Ureter (tissue), 1 donor: ENCODE results near the gene GADD45G. TPM values are rescaled to one million over a fixed set of nuclear protein-coding genes. Genes with fewer than 3 reads are reported as not detected.
A peak's percentile ranks its signal among the peaks of the same experiment; 100 is the strongest.

Experiments used
- DNase-seq: peaks from one replicate; pipeline ENCODE4 v3.0.0-alpha.2; 2020; ENCODE audit warnings: low spot score
- total RNA-seq: library from RNA; stranded (reverse); gene quantifications from one replicate; pipeline ENCODE4 v1.2.4, GENCODE V29; 2023
- donor health status: DM: yes; HTN: yes; CAD: no.

The GADD45G gene
- total RNA-seq, 1 donor from 2014 or later, result 6.2 TPM

GRCh38 chr9:89630508-89630907 lies 25.7 kb downstream of the GADD45G start:
- DNase-seq, result no peak

DNA sequence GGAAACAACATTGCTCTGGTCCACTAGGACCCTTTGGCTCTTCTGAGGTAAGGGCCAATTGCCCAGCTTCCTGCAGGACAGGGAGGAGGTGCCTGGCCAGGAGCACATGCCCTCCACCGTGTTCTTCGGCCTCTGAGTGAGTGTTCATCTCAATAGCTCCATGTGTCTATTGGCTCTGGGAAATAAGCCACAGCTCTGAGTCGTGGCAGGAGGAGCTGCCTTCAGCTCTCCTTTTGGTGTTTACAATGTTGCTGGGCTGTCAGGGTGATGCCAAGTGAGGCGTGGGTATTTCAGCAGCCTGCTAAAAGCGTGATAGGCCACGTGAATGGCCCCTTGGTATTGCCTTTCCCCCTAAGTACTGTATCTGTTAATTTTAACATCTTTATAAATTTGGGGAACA lies 26.6 kb downstream of the GADD45G start:
- DNase-seq, result no peak

DNA sequence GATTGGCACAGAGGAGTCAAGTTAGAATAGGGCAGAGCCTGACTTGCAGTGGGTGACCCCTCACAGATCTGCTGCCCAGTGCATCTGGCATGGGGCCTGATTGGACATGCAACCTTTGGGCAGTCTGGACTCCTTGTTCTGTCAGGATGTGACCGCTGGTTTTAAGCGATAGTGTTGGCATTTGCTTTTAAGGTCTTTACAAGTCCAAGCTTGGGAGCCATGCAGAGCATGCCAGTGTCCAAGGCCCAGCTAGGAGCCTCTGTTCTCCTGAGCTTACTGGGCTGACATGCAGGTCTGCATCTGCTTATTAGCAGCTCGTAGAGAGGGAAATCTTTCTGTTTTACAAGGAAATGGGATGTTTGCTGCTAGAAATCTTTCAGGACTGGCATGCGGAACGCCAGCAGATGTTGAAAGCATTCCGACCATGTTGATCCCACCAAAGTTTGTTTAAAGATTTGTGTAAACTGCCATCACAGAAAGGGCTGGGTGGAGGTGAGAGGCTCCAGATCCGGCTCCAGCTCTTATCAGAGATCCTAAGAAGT lies 27.5 kb downstream of the GADD45G start:
- DNase-seq, result no peak

DNA sequence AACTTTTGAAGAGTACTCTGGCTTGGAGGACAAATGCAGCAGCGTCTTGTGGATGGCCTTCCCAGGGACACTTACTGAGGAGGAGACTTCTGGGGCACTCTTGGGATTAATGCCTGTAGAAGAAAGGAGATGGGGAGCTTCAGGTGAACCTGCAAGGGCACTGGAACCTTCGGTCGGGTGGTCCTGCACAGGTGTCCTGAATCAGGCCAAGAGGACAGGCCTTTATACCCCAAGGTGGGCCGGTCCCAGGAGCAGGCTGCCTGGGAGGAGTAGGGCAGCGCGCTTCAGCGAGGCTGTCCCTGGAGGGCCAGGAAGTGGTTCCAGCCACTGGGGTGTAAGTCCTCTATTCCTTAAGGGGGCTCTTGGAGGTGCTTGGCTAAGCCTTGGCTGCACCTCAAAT lies 27.9 kb downstream of the GADD45G start:
- DNase-seq, result no peak

DNA sequence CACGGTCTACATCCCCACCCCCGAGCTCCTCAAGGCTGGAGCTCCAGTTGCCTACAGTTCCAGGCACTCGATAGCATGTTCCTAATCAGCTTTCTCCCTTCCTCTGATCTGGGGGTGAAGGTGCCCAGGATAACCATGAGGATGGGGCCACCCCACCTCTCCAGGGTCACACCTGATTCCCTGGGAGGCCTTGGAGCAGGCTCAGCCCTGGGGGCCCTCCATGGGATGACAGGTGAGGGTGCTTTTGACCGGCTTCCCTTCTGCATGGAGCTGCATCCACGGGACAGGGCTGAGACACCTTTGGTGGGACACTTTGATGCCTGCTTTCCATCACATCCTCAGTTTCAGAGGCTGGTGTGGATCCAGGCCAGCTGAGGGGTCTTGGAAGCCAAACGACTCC lies 28.6 kb downstream of the GADD45G start:
- DNase-seq, result no peak

GRCh38 chr9:89633920-89634319 lies 29.1 kb downstream of the GADD45G start:
- DNase-seq, result no peak

- DNase-seq, result no peak
Observed at GRCh38 chr9:89634995-89635742, 30.4 kb downstream of the GADD45G start.

DNA sequence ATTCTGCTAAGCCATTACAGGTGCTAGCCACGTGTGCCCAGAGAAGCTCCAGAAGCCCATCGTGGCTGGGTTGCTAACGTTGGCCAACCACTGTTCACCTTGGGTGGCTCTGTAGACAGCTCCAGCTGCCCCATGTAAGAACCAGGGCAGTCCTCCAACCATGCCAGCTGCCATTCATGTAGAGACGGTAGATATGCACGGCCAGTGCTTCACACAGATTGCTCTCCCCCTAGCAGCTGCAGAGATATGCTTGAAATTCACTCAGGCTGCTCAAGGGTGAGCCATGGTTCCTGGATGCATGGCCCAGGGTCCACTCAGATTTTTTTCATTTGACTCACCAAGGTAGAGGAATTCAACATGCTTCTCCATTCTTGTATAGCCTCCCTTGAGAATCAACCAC lies 31.0 kb downstream of the GADD45G start:
- no peak for DNase-seq

DNA sequence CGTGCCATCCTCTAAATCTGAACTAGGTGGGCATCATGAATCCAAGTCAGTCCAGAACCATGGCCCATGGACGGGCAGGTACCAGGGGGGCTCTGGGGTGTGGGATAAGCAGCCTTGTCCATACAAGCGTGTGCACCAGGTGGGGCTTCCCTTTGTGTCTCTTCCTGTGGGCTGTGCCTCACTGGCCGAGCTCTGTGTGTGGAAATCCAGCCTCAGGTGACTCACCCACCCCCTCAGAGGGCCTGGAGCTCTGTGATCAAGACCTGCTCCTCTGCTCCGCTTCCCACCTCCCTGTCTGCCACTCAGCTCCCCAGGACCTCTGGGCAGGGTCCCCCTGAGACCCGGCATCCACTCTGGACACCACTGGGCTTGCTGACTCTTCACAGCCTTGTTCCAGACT lies 33.0 kb downstream of the GADD45G start:
- DNase-seq, result no peak

GRCh38 chr9:89638359-89638758 lies 33.5 kb downstream of the GADD45G start:
- DNase-seq, result no peak

DNA sequence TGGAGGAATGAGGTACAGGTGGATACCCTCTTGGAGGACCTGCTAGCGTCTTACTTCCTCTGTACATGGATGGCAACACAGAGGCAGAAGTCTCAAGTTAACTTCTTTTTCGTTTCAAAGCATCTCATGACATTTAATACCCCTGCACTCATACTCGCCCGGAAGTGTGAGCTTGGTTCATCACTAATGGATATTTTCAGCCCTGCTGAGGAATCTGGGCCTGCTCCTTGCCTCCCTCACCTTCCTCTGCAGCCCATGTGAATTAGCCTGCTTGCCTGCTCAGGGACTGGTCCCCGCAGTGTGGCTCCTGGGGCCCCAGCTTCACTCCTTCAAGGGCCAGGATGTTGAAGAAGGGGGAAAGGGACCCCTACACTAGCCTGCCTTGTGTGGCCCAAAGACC lies 34.1 kb downstream of the GADD45G start:
- no peak for DNase-seq

DNA sequence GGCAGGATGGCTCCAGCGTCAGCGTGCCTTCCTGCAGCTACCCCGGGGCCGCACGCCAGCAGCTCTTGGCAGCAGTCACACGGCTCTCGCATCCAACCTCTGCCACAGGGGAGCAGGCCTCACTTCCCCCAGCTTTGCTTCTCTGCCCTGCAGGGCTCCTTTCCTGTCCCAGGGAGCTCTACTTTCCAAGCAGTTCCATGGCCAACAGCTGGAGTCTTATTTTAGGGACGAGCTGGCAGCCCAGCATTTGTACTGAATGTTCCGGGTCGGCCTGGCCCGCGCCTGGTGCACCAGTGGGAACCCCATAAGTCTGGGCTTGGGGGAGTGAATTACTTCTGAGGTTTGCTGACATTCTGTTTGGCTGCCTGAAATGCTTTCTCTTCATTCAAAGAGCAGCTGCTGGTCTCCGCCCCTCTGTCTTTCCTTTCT lies 34.6 kb downstream of the GADD45G start:
- peak; percentile 71 for DNase-seq

DNA sequence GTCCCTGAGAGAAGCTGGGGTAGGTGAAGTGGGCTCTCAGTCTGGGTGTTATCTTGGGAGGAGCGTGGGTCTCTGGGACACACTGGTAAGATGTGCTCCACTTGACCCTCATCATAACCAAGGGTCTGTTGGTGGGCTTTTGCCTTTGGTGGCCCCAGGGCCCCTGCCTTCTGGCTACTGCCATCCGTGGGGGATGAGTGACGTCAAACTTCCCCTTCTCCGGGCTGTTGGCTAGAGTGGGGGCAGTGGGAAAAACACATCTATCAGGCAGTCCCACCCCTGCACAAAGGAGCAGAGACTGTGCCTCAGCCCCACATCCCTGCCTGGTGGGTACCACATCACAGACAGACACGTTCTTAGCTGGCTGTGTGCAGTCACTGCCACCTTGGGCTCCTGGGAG lies 35.1 kb downstream of the GADD45G start:
- no peak for DNase-seq

DNA sequence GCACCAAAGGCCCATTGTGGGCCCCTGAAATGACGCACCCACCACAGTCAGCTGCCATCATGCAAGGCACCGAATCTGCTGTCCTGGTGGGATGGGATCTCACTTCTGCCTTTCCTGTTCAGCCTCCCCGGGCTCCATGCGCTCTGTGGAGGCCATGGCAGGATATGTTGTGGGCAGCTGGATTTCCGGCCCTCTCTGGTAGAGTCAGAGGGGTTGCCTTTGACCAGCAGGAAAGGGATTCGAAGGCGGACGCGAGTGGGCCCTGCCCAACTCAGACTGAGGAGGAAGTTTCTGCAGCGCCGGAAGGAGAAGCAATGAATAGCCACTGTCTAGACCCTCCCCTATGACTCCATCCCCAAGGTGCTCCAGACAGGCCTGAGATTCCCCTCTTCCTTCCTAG lies 35.5 kb downstream of the GADD45G start:
- DNase-seq, result no peak

- no peak for DNase-seq
Observed at GRCh38 chr9:89640801-89641200, 36.0 kb downstream of the GADD45G start.

DNA sequence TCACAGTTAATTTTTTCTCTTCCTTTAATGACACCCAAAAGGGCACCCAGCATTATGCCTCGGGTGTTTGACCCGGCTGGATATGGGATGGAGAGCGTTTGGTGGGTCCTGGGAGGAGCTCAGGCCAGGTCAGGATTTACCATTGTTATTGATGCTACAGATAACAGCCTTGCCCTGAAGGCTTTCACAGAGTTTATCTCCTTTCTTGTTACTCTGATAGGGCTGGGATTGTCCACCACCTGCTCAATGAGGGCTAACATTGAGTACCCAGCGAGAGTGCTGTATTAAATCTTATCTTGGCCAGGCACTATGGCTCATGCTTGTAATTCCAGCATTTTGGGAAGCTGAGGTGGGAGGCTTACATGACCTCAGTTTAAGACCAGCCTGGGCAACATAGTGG lies 37.2 kb downstream of the GADD45G start:
- no peak for DNase-seq

- DNase-seq, result no peak
Observed at GRCh38 chr9:89642789-89643188, 38.0 kb downstream of the GADD45G start.

DNA sequence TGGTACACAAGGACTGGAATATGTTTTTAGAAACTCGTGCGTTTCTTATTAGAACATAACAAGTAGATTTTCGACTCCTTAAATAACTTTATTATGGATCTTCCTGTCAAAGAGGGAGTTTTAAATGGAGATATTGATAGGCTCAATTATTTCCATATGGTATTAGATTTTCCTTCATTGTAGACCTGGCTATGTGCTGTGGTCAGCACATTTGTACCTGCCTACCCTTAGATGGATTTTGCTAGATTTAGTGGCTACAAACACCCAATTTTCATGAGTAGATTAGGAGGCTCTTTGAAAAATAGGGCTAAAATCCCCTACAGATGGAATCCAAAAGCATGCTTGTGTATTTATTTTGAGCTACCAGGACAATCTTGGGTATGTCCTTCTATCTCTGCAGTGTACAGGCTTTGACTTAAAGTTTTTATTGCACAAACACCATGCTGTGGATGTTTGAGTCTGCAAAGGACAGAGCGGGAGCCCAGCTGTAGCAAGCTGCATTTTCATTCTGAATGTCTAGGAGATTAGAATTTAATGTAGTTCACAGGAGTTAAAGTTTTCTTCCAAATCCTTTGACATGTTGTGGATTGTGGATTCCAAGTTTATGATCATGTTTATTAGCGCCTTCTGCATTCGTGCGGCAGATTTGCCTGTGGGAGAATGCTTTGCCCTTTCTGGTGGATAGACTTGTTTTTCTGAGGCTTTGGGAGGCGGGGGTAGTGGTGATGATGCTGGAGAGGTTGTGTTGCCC lies 41.6 kb downstream of the GADD45G start:
- no peak for DNase-seq

DNA sequence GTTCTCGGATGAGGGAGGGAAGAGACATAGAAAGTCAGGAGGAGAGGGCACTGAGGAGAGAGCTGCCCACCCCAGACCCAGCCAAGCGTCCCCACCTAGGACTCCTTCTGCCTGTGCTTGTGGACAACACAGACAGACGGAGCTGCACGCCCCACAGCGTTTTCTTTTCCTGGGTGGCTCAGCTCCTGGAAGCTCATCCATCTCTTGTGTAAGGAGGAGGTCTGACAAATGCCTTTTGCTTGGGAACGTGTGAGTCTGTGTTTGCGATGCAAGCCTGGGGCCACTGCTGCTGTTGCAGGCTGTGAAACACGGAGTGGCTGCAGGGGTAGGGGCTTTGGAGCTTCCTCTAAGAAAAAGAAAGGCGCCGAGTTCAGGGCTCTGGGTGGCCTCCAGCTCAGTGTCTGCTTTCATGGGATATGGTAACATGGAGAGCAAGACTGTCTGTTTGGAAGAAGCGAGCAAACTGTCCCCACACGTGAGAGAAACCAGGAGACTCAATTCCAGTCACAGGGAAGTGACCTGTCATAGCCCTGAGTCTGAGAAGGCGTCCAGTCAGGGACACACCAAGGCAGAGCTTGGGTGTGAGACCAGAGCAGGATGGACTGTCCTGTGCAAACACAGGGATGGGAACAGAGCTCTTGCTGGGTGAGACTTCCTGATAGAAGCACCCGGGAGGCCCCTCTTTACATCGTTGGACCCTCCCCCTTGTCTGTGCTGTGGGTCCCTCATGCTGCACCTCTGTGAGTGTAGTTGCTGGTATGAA lies 42.7 kb downstream of the GADD45G start:
- no peak for DNase-seq

- DNase-seq, result no peak
Observed at GRCh38 chr9:89648247-89649000, 43.6 kb downstream of the GADD45G start.

DNA sequence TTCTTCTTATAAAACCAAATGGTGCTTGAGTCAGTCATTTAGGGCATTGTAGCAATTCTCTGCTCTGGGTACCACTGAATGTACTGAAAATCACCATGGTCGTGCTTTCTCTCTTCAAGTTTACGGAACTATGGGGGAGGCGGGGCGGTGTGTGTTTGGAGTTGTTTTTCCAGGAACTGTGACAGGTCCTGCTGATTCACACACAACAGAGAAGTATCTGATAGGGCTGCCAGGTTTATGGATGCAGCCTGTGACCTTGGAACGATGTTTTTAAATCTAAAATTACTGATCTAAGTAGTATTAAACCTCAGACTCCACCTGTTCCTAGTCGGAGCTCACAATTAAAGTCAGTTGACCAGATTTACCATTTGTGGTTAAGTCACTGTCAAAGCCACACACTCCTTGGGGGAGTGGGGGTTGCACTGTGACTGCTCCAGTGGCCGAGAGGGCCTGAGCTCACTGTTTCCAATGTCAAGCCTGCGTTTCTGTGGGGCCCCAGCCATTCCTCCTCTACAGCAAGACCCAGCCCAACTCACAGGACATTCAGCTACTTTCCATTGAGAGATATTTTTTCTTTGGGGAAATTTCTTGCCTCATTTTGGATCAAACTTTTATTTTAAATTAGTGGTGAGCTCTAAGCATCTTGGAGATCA lies 44.4 kb downstream of the GADD45G start:
- DNase-seq, result no peak
